ENCODE data around the gene INPP5D. TPM values are rescaled to one million over a fixed set of nuclear protein-coding genes. Genes with fewer than 3 reads are reported as not detected.
"Not testable (repeated sequence)": the region's sequence is repeated elsewhere in the genome, so short reads cannot be mapped to it uniquely, and the experiment has no call there.

Gene INPP5D
- total and polyA plus RNA-seq, 2 donors (not counting 3 experiments of a cell fraction or from before 2014, with no cell fraction given) = 13.9 to 46.6 TPM

GRCh38 chr2:233198026-233198425 is 137.9 kb downstream of the INPP5D start:
- no peak overlapping the region for H2AFZ ChIP-seq (ENCODE audit: low read depth, low read length)
- H3K4me1 ChIP-seq (ENCODE audit: control insufficient read depth, extremely low read depth, insufficient read depth, low read length) = no peaks in the 10 kb centered on the region
- H3K9me1 ChIP-seq (replicated peaks; ENCODE audit: control insufficient read depth, extremely low read depth, insufficient read depth, low read length) = no peaks in the 10 kb centered on the region
- no peaks in the 10 kb centered on the region for H3K27me3 ChIP-seq (ENCODE audit: control insufficient read depth in 2 of 2, insufficient read depth in 2 of 2, low read length in 2 of 2)
- dilution Hi-C loops (cut with MboI; ENCODE audit: extremely low pct_ligation_motif_present, low sequenced_read_pairs) = no loop called here
- DNase-seq (ENCODE audit: low read depth, low spot score) (no peak), FAIRE-seq (no peak)
- H3K79me2 ChIP-seq (ENCODE audit: control insufficient read depth, insufficient read depth, low read length) = no peaks in the 10 kb centered on the region
- POLR2A ChIA-PET = no interaction called here
- BruUV-seq (replicated peaks) = no TSS peak
- intact Hi-C loops (cut with micrococcal nuclease) = no loop called here
- TF ChIP-seq POLR2AphosphoS5 (IDR thresholded peaks at IDR 0.05; ENCODE audit: insufficient read depth, low read depth, low read length) (no peak), JUN (IDR thresholded peaks at IDR 0.05; ENCODE audit: borderline replicate concordance, insufficient read depth, insufficient read length, low read depth) (no peak), MYC (IDR thresholded peaks at IDR 0.05; ENCODE audit: low read depth, low read length) (no peak), EZH2 (IDR thresholded peaks at IDR 0.05; ENCODE audit: borderline replicate concordance, low read depth, low read length, severe bottlenecking) (no peak), MAX (IDR thresholded peaks at IDR 0.05; ENCODE audit: insufficient read depth, insufficient read length) (no peak), POLR2A (IDR thresholded peaks at IDR 0.05; ENCODE audit: low read depth, low read length) (no peak)
- peaks cover 3 to 34% of the 10 kb centered on the region in 2 experiments for H3K36me3 ChIP-seq (ENCODE audit: control insufficient read depth in 2 of 2, extremely low read depth in 1 of 2, insufficient read depth in 2 of 2, low read length in 2 of 2)
- CTCF ChIA-PET = no interaction called here
- no peak overlapping the region for H3K9ac ChIP-seq (replicated peaks; ENCODE audit: extremely low read depth, insufficient read depth, low read length)
- no peak overlapping the region for H3K4me2 ChIP-seq (ENCODE audit: insufficient read depth, low read length)
- no peak overlapping the region for H3K27ac ChIP-seq (ENCODE audit: insufficient read depth, low read depth, low read length)
- no peaks in the 10 kb centered on the region for H3K9me3 ChIP-seq (replicated peaks; ENCODE audit: control insufficient read depth, insufficient read depth, low read length)
- no peaks in the 10 kb centered on the region for H4K20me1 ChIP-seq (replicated peaks; ENCODE audit: control insufficient read depth, extremely low read depth, insufficient read depth, low read length)
- H3K4me3 ChIP-seq (replicated peaks in 1 of 3; ENCODE audit: insufficient read depth in 1 of 3, low read depth in 1 of 3, low read length in 3 of 3) = no peak overlapping the region

GRCh38 chr2:233199870-233200269 is 139.7 kb downstream of the INPP5D start:
- Histone ChIP-seq H3K9me3 (replicated peaks; ENCODE audit: control insufficient read depth, insufficient read depth, low read length) (no peaks in the 10 kb centered on the region), H3K27ac (ENCODE audit: insufficient read depth, low read depth, low read length) (no peak overlapping the region), H3K27me3 (ENCODE audit: control insufficient read depth in 2 of 2, insufficient read depth in 2 of 2, low read length in 2 of 2) (no peaks in the 10 kb centered on the region), H2AFZ (ENCODE audit: low read depth, low read length) (no peak overlapping the region), H3K9ac (replicated peaks; ENCODE audit: extremely low read depth, insufficient read depth, low read length) (no peak overlapping the region), H3K4me1 (ENCODE audit: control insufficient read depth, extremely low read depth, insufficient read depth, low read length) (no peaks in the 10 kb centered on the region), H3K79me2 (ENCODE audit: control insufficient read depth, insufficient read depth, low read length) (no peaks in the 10 kb centered on the region), H3K36me3 (ENCODE audit: control insufficient read depth in 2 of 2, extremely low read depth in 1 of 2, insufficient read depth in 2 of 2, low read length in 2 of 2) (peaks cover 3 to 35% of the 10 kb centered on the region in 2 experiments), H4K20me1 (replicated peaks; ENCODE audit: control insufficient read depth, extremely low read depth, insufficient read depth, low read length) (no peaks in the 10 kb centered on the region), H3K9me1 (replicated peaks; ENCODE audit: control insufficient read depth, extremely low read depth, insufficient read depth, low read length) (no peaks in the 10 kb centered on the region), H3K4me3 (replicated peaks in 1 of 3; ENCODE audit: insufficient read depth in 1 of 3, low read depth in 1 of 3, low read length in 3 of 3) (no peak overlapping the region), H3K4me2 (ENCODE audit: insufficient read depth, low read length) (no peak overlapping the region)
- intact Hi-C loops (cut with micrococcal nuclease) = no loop called here
- dilution Hi-C loops (cut with MboI; ENCODE audit: extremely low pct_ligation_motif_present, low sequenced_read_pairs) = no loop called here
- BruUV-seq (replicated peaks) = no TSS peak
- DNase-seq (ENCODE audit: low read depth, low spot score) (no peak), FAIRE-seq (no peak)
- TF ChIP-seq MYC (IDR thresholded peaks at IDR 0.05; ENCODE audit: low read depth, low read length) (no peak), MAX (IDR thresholded peaks at IDR 0.05; ENCODE audit: insufficient read depth, insufficient read length) (no peak), POLR2A (IDR thresholded peaks at IDR 0.05; ENCODE audit: low read depth, low read length) (no peak)
- CTCF ChIA-PET = no interaction called here
- POLR2A ChIA-PET = no interaction called here

GRCh38 chr2:233200790-233201189 is 140.6 kb downstream of the INPP5D start:
- H3K9me1 ChIP-seq (replicated peaks; ENCODE audit: control insufficient read depth, extremely low read depth, insufficient read depth, low read length); H4K20me1 ChIP-seq (replicated peaks; ENCODE audit: control insufficient read depth, extremely low read depth, insufficient read depth, low read length); H2AFZ ChIP-seq (ENCODE audit: low read depth, low read length); FAIRE-seq; dilution Hi-C loops (cut with MboI; ENCODE audit: extremely low pct_ligation_motif_present, low sequenced_read_pairs); intact Hi-C loops (cut with micrococcal nuclease); H3K27me3 ChIP-seq (ENCODE audit: control insufficient read depth in 2 of 2, insufficient read depth in 2 of 2, low read length in 2 of 2); POLR2A ChIA-PET; BruUV-seq (replicated peaks); H3K4me3 ChIP-seq (replicated peaks in 1 of 3; ENCODE audit: insufficient read depth in 1 of 3, low read depth in 1 of 3, low read length in 3 of 3); DNase-seq (ENCODE audit: low read depth, low spot score); H3K4me1 ChIP-seq (ENCODE audit: control insufficient read depth, extremely low read depth, insufficient read depth, low read length); H3K79me2 ChIP-seq (ENCODE audit: control insufficient read depth, insufficient read depth, low read length); H3K9ac ChIP-seq (replicated peaks; ENCODE audit: extremely low read depth, insufficient read depth, low read length); H3K4me2 ChIP-seq (ENCODE audit: insufficient read depth, low read length); H3K9me3 ChIP-seq (replicated peaks; ENCODE audit: control insufficient read depth, insufficient read depth, low read length); H3K27ac ChIP-seq (ENCODE audit: insufficient read depth, low read depth, low read length): not testable (repeated sequence)
- H3K36me3 ChIP-seq (ENCODE audit: control insufficient read depth in 2 of 2, extremely low read depth in 1 of 2, insufficient read depth in 2 of 2, low read length in 2 of 2) = peaks cover 3 to 31% of the 10 kb centered on the region in 2 experiments
- CTCF ChIA-PET = interaction anchor here (1.1 kb wide), 1 partner anchor 33 kb away, joined by 3 read pairs; no protein-coding TSS in a partner anchor

Measured in endothelial cell of umbilical vein (primary cell).